Mononuclear cell (primary cell): Measurements from ENCODE around the gene MRPS21. TPM values are rescaled to one million over a fixed set of nuclear protein-coding genes. Genes with fewer than 3 reads are reported as not detected.
"Not testable (repeated sequence)": the region's sequence is repeated elsewhere in the genome, so short reads cannot be mapped to it uniquely, and the experiment has no call there.

Experiments used
- H3K27me3 ChIP-seq: 2 replicates; pipeline ENCODE4 v1.6.0; 2011; ENCODE audit warnings: low read length, control low read depth; ENCODE audit not compliant: insufficient read depth
- H3K4me1 ChIP-seq: 2 replicates; pipeline ENCODE4 v1.5.1; 2011; ENCODE audit warnings: mild to moderate bottlenecking, low read length, control low read depth; ENCODE audit not compliant: insufficient read depth
- H3K4me3 ChIP-seq: 2 replicates; pipeline ENCODE4 v1.5.1; 2011; ENCODE audit warnings: mild to moderate bottlenecking, low read length, moderate library complexity
- H3K9me3 ChIP-seq: 2 replicates; pipeline ENCODE4 v1.5.1; 2011; ENCODE audit warnings: low read depth, mild to moderate bottlenecking, control low read depth, low read length
- total RNA-seq: library from RNA; depleted of rRNA; stranded (reverse); fragments of >200 nt; gene quantifications from one replicate; pipeline ENCODE4 v1.2.3, GENCODE V29; 2012

The MRPS21 gene
- total RNA-seq, 1 donor: 22.2 TPM

- H3K27me3 ChIP-seq, H3K9me3 ChIP-seq, H3K4me1 ChIP-seq, H3K4me3 ChIP-seq: not testable (repeated sequence)
Observed at GRCh38 chr1:150308585-150308984, 14.9 kb downstream of the MRPS21 start.

GRCh38 chr1:150309758-150310508 is 16.3 kb downstream of the MRPS21 start:
- no peaks in the 10 kb centered on the region for H3K4me1 ChIP-seq
- H3K27me3 ChIP-seq: no peaks in the 10 kb centered on the region
- H3K9me3 ChIP-seq: no peaks in the 10 kb centered on the region
- no peak overlapping the region for H3K4me3 ChIP-seq

DNA sequence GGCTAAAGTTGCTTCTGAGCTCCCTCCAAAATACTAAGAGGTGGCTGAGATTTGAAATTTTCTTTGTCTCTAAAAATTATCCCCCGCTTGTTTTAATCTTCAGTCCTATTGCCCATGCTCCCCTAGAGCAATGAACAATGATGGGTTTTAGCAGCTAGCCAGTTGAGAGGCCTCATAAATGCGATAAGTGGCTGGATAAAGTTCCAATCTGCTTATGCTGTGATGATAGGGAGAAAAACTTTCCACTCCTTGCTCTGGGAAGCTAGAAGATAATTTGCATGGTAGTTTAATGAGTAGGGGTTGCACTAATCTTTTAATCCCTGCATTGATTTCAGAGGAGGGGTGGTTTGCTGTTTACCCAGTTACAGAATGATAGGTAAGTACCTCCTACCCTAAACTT is 18.1 kb downstream of the MRPS21 start:
- no peaks in the 10 kb centered on the region for H3K9me3 ChIP-seq
- H3K27me3 ChIP-seq: no peaks in the 10 kb centered on the region
- H3K4me3 ChIP-seq: no peak overlapping the region
- H3K4me1 ChIP-seq: peaks cover 7% of the 10 kb centered on the region

DNA sequence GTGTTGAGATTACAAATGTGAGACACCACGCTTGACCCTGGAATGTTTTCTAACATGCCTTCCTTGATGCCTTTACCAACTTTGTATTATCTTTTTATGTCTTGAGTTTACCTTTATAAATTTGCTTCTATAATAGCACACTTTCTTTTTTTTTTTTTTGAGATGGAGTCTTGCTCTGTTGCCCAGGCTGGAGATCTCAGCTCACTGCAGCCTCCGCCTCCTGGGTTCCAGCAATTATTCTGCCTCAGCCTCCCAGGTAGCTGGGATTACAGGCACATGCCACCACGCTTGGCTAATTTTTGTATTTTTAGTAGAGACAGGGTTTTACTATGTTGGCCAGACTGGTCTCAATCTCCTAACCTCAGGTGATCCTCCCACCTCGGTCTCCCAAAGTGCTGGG is 21.0 kb downstream of the MRPS21 start:
- not testable (repeated sequence) for H3K9me3 ChIP-seq, H3K4me3 ChIP-seq, H3K4me1 ChIP-seq, H3K27me3 ChIP-seq

DNA sequence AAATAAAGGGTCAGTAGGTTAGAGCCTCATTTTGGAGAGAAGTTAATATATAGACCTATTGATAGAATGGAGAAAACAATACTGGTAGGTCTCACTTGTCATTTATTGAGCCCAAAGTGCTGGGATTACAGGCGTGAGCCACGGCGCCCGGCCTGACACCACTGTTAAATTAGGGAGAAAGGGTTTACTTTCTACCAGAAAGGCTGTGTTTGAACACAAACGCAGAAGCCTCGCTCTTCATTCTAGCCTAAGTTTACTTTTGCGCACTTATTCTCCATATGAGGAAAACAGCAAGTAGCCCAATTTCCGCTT is 27.0 kb downstream of the MRPS21 start:
- Histone ChIP-seq H3K9me3 (no peaks in the 10 kb centered on the region), H3K4me1 (peaks cover 29% of the 10 kb centered on the region), H3K27me3 (no peaks in the 10 kb centered on the region), H3K4me3 (peak overlapping the region; percentile 93)

GRCh38 chr1:150321826-150322166 is 28.1 kb downstream of the MRPS21 start:
- Histone ChIP-seq H3K9me3 (no peaks in the 10 kb centered on the region), H3K27me3 (no peaks in the 10 kb centered on the region), H3K4me1 (peaks cover 23% of the 10 kb centered on the region), H3K4me3 (peak overlapping the region; percentile 93)

DNA sequence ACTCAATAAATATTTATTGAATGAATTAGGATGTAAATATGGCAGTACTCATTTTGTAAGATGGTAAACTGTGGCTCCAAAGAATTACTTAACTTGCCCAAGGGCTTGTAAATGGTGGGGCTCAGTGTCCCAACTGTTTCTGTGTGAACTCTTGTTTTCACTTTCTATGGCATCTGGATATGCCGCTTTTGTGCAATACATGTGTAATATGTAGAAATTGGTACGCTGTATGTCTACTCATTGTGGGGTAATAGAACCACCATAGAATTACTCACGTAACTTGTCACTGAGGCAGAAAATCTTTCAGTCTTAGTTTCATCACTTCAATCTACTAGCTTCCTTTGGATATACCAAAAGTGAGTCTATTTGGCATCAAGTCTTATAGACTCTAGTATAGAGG is 28.6 kb downstream of the MRPS21 start:
- Histone ChIP-seq H3K4me1 (peaks cover 23% of the 10 kb centered on the region), H3K9me3 (no peaks in the 10 kb centered on the region), H3K27me3 (no peaks in the 10 kb centered on the region), H3K4me3 (peak overlapping the region; percentile 93)

DNA sequence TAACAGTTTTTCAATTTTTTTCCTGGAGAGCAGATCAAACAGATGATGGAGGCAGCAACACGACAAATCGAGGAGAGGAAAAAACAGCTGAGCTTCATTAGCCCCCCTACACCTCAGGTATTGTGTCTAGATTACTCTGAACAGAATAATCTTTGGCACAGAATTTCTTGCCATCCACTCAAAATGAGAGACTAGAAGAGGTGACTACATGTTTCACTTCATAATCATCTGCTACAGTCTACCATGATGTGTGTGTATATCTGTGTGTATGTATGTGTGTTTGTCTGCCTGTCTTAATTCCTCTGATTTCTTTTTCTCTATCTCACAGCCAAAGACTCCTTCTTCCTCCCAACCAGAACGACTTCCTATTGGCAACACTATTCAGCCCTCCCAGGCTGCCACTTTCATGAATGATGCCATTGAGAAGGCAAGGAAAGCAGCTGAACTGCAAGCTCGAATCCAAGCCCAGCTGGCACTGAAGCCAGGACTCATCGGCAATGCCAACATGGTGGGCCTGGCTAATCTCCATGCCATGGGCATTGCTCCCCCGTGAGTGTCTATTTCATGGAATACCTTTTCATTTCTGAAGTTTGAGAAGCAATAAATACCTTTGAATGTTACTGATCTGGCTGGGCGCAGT is 39.1 kb downstream of the MRPS21 start:
- Histone ChIP-seq H3K4me1 (no peaks in the 10 kb centered on the region), H3K4me3 (no peak overlapping the region), H3K9me3 (no peaks in the 10 kb centered on the region), H3K27me3 (no peaks in the 10 kb centered on the region)

DNA sequence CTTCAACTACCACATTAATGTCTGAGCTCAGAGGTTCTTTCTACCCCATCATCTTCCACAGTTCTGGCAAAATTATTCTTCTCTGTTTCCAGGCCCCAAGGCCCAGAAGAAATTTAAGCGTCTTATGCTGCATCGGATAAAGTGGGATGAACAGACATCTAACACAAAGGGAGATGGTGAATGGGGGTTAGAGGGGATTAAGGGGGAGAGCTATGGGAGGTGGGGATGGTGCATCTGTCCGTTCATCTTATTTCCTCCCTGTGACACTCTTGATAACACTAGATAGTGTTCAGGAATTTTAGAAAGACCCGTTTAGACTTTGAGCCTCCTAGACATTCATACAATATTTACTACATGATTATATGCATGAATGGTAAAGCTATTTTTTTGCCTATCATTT is 52.7 kb downstream of the MRPS21 start:
- Histone ChIP-seq H3K9me3 (no peaks in the 10 kb centered on the region), H3K27me3 (no peaks in the 10 kb centered on the region), H3K4me1 (no peaks in the 10 kb centered on the region), H3K4me3 (no peak overlapping the region)

DNA sequence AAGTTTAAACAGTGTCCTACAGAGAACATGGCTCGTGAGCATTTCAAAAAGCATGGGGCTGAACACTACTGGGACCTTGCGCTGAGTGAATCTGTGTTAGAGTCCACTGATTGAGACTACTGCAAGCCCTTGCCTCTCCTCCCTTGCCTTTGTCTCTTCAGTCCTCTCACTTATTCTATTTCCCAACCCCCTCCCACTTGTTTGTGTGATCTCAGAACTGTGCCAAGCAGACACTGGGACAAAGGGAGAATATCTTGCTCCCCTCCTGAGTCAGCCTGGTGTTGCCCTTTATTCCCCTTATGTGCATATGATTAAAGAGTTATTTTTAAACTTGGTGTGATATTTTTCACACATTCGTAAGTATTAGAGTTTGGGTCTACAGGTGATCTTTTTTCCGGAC is 59.2 kb downstream of the MRPS21 start:
- Histone ChIP-seq H3K9me3 (no peaks in the 10 kb centered on the region), H3K4me1 (no peaks in the 10 kb centered on the region), H3K4me3 (no peak overlapping the region), H3K27me3 (no peaks in the 10 kb centered on the region)

Other genes with a start within 250 kb of the MRPS21 start
- 11.5 TPM for gene VPS45, start 226.1 kb upstream of the MRPS21 start, total RNA-seq
- 80.9 TPM for gene PLEKHO1, start 143.9 kb upstream of the MRPS21 start, total RNA-seq
- gene ANP32E, start 57.7 kb upstream of the MRPS21 start, total RNA-seq: 38.8 TPM
- not detected for gene CA14, start 36.1 kb upstream of the MRPS21 start, total RNA-seq
- 122 TPM for gene APH1A, start 24.8 kb upstream of the MRPS21 start, total RNA-seq
- 13.9 TPM for gene C1orf54, start 21.1 kb upstream of the MRPS21 start, total RNA-seq
- gene CIART, start 11.3 kb upstream of the MRPS21 start, total RNA-seq: 1.2 TPM
- 106 TPM for gene PRPF3, start 27.7 kb downstream of the MRPS21 start, total RNA-seq
- gene RPRD2, start 70.3 kb downstream of the MRPS21 start, total RNA-seq: 34.1 TPM
- 10.2 TPM for gene TARS2, start 193.6 kb downstream of the MRPS21 start, total RNA-seq
- gene ECM1, start 214.2 kb downstream of the MRPS21 start, total RNA-seq: 0.21 TPM
- not detected for gene FALEC, start 221.9 kb downstream of the MRPS21 start, total RNA-seq